Measurements from ENCODE around the gene BBIP1. TPM values are rescaled to one million over a fixed set of nuclear protein-coding genes. Genes with fewer than 3 reads are reported as not detected.

BBIP1 gene
- total and polyA plus RNA-seq, 2 experiments from 2014 or later = 14.8 to 56.5 TPM

DNA sequence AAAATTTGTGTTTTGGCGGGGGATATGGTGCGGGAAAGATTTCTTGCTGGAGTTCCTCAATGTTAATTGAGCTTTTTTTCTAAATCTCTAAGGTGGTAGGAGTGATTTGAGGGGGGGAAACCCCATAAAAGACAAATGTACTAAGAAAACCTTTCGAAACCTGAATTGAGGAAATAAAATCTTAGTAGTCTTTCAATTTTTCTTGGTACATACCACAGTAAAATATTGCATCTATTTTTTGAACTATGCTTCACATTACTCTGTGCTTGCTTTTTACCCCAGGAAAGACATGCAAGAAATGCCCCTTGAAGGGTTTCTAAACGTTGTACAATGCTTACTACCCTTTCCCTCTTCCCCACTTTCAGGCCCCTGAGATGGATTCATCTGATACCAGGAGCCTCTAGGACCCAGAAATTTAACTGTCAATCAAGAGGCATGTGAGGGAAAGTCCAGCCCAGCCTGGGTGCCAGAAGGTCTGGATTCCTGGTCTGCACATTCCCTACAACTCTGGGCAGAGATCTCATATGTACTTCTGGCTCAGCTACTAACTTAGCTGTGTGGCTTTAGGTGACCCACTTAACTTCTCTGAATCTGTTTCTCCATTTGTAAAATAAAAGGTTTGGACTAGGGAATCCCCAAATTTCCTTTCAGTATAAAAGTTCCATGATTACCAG, 53.0 kb downstream of the BBIP1 start:
- Mint-ChIP-seq H3K27me3 (ENCODE audit: insufficient read depth, low read depth, poor library complexity) (peaks cover 5% of the 10 kb centered on the region), H3K4me1 (peaks cover 26% of the 10 kb centered on the region), H3K4me3 (no peak overlapping the region), H3K27ac (no peak overlapping the region), H3K9me3 (no peaks in the 10 kb centered on the region), H3K36me3 (ENCODE audit: low read depth) (no peaks in the 10 kb centered on the region; the same call in 2 of the 3 replicates)
- no peaks in the 10 kb centered on the region for H3K9me2 ChIP-seq (ENCODE audit: insufficient read depth)
- no peaks in the 10 kb centered on the region for H4K20me1 ChIP-seq (replicated peaks; ENCODE audit: insufficient read depth)
- TF ChIP-seq POLR2AphosphoS5 (IDR thresholded peaks at IDR 0.05; ENCODE audit: low read depth) (no peak), CREB1 (CRISPR knock-in tag; IDR thresholded peaks at IDR 0.05; ENCODE audit: low read depth) (no peak), JUNB (IDR thresholded peaks at IDR 0.05; ENCODE audit: unreplicated experiment) (no peak), EZH2phosphoT487 (IDR thresholded peaks at IDR 0.05; ENCODE audit: unreplicated experiment) (no peak), NANOG (IDR thresholded peaks at IDR 0.05; ENCODE audit: borderline replicate concordance) (no peak), EZH2 (IDR thresholded peaks at IDR 0.05; ENCODE audit: low read depth, unreplicated experiment) (no peak), ZNF331 (CRISPR knock-in tag; IDR thresholded peaks at IDR 0.05; ENCODE audit: low read depth) (no peak), ZNF114 (CRISPR knock-in tag; IDR thresholded peaks at IDR 0.05) (no peak), STAT1 (IDR thresholded peaks at IDR 0.05; ENCODE audit: unreplicated experiment) (no peak)
- TF ChIP-seq, protein P1, sequence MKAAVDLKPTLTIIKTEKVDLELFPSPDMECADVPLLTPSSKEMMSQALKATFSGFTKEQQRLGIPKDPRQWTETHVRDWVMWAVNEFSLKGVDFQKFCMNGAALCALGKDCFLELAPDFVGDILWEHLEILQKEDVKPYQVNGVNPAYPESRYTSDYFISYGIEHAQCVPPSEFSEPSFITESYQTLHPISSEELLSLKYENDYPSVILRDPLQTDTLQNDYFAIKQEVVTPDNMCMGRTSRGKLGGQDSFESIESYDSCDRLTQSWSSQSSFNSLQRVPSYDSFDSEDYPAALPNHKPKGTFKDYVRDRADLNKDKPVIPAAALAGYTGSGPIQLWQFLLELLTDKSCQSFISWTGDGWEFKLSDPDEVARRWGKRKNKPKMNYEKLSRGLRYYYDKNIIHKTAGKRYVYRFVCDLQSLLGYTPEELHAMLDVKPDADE (IDR thresholded peaks at IDR 0.05) = no peak
- TF ChIP-seq, protein P2, sequence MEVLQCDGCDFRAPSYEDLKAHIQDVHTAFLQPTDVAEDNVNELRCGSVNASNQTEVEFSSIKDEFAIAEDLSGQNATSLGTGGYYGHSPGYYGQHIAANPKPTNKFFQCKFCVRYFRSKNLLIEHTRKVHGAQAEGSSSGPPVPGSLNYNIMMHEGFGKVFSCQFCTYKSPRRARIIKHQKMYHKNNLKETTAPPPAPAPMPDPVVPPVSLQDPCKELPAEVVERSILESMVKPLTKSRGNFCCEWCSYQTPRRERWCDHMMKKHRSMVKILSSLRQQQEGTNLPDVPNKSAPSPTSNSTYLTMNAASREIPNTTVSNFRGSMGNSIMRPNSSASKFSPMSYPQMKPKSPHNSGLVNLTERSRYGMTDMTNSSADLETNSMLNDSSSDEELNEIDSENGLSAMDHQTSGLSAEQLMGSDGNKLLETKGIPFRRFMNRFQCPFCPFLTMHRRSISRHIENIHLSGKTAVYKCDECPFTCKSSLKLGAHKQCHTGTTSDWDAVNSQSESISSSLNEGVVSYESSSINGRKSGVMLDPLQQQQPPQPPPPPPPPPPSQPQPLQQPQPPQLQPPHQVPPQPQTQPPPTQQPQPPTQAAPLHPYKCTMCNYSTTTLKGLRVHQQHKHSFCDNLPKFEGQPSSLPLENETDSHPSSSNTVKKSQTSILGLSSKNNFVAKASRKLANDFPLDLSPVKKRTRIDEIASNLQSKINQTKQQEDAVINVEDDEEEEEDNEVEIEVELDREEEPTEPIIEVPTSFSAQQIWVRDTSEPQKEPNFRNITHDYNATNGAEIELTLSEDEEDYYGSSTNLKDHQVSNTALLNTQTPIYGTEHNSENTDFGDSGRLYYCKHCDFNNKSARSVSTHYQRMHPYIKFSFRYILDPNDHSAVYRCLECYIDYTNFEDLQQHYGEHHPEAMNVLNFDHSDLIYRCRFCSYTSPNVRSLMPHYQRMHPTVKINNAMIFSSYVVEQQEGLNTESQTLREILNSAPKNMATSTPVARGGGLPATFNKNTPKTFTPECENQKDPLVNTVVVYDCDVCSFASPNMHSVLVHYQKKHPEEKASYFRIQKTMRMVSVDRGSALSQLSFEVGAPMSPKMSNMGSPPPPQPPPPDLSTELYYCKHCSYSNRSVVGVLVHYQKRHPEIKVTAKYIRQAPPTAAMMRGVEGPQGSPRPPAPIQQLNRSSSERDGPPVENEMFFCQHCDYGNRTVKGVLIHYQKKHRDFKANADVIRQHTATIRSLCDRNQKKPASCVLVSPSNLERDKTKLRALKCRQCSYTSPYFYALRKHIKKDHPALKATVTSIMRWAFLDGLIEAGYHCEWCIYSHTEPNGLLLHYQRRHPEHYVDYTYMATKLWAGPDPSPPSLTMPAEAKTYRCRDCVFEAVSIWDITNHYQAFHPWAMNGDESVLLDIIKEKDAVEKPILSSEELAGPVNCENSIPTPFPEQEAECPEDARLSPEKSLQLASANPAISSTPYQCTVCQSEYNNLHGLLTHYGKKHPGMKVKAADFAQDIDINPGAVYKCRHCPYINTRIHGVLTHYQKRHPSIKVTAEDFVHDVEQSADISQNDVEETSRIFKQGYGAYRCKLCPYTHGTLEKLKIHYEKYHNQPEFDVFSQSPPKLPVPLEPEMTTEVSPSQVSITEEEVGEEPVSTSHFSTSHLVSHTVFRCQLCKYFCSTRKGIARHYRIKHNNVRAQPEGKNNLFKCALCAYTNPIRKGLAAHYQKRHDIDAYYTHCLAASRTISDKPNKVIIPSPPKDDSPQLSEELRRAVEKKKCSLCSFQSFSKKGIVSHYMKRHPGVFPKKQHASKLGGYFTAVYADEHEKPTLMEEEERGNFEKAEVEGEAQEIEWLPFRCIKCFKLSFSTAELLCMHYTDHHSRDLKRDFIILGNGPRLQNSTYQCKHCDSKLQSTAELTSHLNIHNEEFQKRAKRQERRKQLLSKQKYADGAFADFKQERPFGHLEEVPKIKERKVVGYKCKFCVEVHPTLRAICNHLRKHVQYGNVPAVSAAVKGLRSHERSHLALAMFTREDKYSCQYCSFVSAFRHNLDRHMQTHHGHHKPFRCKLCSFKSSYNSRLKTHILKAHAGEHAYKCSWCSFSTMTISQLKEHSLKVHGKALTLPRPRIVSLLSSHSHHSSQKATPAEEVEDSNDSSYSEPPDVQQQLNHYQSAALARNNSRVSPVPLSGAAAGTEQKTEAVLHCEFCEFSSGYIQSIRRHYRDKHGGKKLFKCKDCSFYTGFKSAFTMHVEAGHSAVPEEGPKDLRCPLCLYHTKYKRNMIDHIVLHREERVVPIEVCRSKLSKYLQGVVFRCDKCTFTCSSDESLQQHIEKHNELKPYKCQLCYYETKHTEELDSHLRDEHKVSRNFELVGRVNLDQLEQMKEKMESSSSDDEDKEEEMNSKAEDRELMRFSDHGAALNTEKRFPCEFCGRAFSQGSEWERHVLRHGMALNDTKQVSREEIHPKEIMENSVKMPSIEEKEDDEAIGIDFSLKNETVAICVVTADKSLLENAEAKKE (CRISPR knock-in tag; IDR thresholded peaks at IDR 0.05) = no peak
- TF ChIP-seq, protein P3, sequence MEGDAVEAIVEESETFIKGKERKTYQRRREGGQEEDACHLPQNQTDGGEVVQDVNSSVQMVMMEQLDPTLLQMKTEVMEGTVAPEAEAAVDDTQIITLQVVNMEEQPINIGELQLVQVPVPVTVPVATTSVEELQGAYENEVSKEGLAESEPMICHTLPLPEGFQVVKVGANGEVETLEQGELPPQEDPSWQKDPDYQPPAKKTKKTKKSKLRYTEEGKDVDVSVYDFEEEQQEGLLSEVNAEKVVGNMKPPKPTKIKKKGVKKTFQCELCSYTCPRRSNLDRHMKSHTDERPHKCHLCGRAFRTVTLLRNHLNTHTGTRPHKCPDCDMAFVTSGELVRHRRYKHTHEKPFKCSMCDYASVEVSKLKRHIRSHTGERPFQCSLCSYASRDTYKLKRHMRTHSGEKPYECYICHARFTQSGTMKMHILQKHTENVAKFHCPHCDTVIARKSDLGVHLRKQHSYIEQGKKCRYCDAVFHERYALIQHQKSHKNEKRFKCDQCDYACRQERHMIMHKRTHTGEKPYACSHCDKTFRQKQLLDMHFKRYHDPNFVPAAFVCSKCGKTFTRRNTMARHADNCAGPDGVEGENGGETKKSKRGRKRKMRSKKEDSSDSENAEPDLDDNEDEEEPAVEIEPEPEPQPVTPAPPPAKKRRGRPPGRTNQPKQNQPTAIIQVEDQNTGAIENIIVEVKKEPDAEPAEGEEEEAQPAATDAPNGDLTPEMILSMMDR (conservative IDR thresholded peaks at IDR 0.05; ENCODE audit: low read depth in 2 of 2) = no peak
- TF ChIP-seq, protein P4, sequence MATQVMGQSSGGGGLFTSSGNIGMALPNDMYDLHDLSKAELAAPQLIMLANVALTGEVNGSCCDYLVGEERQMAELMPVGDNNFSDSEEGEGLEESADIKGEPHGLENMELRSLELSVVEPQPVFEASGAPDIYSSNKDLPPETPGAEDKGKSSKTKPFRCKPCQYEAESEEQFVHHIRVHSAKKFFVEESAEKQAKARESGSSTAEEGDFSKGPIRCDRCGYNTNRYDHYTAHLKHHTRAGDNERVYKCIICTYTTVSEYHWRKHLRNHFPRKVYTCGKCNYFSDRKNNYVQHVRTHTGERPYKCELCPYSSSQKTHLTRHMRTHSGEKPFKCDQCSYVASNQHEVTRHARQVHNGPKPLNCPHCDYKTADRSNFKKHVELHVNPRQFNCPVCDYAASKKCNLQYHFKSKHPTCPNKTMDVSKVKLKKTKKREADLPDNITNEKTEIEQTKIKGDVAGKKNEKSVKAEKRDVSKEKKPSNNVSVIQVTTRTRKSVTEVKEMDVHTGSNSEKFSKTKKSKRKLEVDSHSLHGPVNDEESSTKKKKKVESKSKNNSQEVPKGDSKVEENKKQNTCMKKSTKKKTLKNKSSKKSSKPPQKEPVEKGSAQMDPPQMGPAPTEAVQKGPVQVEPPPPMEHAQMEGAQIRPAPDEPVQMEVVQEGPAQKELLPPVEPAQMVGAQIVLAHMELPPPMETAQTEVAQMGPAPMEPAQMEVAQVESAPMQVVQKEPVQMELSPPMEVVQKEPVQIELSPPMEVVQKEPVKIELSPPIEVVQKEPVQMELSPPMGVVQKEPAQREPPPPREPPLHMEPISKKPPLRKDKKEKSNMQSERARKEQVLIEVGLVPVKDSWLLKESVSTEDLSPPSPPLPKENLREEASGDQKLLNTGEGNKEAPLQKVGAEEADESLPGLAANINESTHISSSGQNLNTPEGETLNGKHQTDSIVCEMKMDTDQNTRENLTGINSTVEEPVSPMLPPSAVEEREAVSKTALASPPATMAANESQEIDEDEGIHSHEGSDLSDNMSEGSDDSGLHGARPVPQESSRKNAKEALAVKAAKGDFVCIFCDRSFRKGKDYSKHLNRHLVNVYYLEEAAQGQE (IDR thresholded peaks at IDR 0.05; ENCODE audit: unreplicated experiment) = no peak
- no peak overlapping the region for H3K4me2 ChIP-seq
- H3K4me3 ChIP-seq = no peak overlapping the region
- no peak overlapping the region for H3K27ac ChIP-seq (ENCODE audit: low read depth)
- no peaks in the 10 kb centered on the region for H3K27me3 ChIP-seq (ENCODE audit: insufficient read depth)
- no peaks in the 10 kb centered on the region for H3K79me2 ChIP-seq (replicated peaks; ENCODE audit: insufficient read depth)
- H3K36me3 ChIP-seq (ENCODE audit: insufficient read depth) = no peaks in the 10 kb centered on the region
- ATAC-seq (peak; percentile 35; the same call in 1 of the 3 replicates), DNase-seq (ENCODE audit: low spot score) (no peak)
- H2AFZ ChIP-seq = no peak overlapping the region
- no peaks in the 10 kb centered on the region for H3F3A ChIP-seq (replicated peaks; ENCODE audit: low read depth)
- peaks cover 6% of the 10 kb centered on the region for H3K4me1 ChIP-seq (ENCODE audit: insufficient read depth)

All from GM23338 (cell line).